A673 (cell line): ENCODE measurements around the gene MITF.

Experiments used
- EZH2 ChIP-seq: fragments of 200-600 bp; sonication (generic); IDR thresholded peaks from 2 replicates; pipeline ENCODE4 v1.6.1; 2017; ENCODE audit warnings: borderline replicate concordance, low read depth, mild to moderate bottlenecking, mixed read lengths, antibody characterized with exemption, low read length; ENCODE audit not compliant: poor library complexity, severe bottlenecking
- TF ChIP-seq, protein P1 (sequence below): fragments of 300-800, 200-600 bp; sonication (generic); conservative IDR thresholded peaks from 2 replicates; pipeline ENCODE4 v1.5.1; 2017; ENCODE audit warnings: low read depth, mild to moderate bottlenecking, antibody characterized with exemption, low read length, moderate library complexity, mixed read lengths

DNA sequence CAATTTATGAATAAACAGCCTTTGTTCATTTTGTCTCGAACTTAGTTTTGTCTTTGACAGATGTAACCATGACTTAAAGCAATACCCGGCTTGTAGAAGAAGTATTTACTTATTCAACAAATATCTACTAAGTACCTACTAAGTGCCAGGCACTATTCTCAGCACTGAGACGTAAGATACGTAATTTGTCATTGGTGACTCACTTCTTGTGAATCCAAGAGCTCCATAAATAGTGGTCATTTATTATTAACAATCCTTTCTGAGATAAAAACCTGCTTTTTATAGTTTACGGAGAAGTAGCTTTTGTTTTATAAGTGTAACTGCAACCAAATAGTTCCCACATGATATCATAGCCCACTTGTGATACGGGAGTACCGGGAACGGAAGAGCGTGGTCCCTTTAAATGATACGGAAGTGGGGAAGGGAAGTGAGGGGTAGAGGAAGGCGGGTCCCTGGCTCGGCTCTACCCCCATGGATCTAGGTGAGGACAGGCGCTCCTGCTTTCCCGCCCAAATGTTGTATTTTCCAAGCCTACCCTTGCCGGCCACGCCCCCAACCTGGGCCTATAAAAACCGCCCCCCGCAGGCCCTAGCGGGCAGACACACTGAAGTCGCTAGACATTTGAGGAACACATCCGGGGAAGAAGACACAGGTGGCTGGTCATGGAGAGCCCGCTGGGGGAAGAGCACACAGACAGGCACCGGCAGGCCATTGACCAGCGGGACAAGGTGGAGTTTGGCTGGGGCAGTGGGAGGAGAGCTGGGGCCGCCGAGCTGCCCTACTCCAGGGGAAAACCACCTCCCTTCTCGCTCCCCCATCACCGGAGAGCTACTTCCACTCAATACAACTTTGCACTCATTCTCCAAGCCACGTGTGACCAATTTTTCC lies 260.1 kb downstream of the MITF start, which contains the start of gene SAMMSON:
- TF ChIP-seq, protein P1, sequence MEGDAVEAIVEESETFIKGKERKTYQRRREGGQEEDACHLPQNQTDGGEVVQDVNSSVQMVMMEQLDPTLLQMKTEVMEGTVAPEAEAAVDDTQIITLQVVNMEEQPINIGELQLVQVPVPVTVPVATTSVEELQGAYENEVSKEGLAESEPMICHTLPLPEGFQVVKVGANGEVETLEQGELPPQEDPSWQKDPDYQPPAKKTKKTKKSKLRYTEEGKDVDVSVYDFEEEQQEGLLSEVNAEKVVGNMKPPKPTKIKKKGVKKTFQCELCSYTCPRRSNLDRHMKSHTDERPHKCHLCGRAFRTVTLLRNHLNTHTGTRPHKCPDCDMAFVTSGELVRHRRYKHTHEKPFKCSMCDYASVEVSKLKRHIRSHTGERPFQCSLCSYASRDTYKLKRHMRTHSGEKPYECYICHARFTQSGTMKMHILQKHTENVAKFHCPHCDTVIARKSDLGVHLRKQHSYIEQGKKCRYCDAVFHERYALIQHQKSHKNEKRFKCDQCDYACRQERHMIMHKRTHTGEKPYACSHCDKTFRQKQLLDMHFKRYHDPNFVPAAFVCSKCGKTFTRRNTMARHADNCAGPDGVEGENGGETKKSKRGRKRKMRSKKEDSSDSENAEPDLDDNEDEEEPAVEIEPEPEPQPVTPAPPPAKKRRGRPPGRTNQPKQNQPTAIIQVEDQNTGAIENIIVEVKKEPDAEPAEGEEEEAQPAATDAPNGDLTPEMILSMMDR, result no peak
- TF ChIP-seq EZH2, result no peak
